CD4-positive, alpha-beta T cell treated with Interleukin-6 at 100 ng/mL for 8 hours (primary cell): ENCODE data around the gene TMEM116.

Experiments
- DNase-seq: peaks from one replicate; pipeline ENCODE4 v3.0.0-alpha.2; 2020; ENCODE audit warnings: mixed read lengths, low spot score

Gene TMEM116

GRCh38 chr12:111893287-111893686, 119.7 kb downstream of the TMEM116 start:
- no peak for DNase-seq

GRCh38 chr12:111887926-111888745, 124.8 kb downstream of the TMEM116 start:
- no peak for DNase-seq

GRCh38 chr12:111886662-111887545, 126.1 kb downstream of the TMEM116 start:
- no peak for DNase-seq

- DNase-seq: no peak
Measured at GRCh38 chr12:111881716-111882115, 131.2 kb downstream of the TMEM116 start.
